HG02798 (cell line): ENCODE data around the gene GUK1.

ENCODE experiments used
- ATAC-seq: cut with Tn5 transposase; IDR thresholded peaks from one replicate; pipeline ENCODE4 v1.9.1; 2021; ENCODE audit warnings: mild to moderate bottlenecking; ENCODE audit not compliant: unreplicated experiment, poor library complexity

The GUK1 gene

GRCh38 chr1:228123505-228123904 lies 16.6 kb upstream of the GUK1 start:
- no peak for ATAC-seq

DNA sequence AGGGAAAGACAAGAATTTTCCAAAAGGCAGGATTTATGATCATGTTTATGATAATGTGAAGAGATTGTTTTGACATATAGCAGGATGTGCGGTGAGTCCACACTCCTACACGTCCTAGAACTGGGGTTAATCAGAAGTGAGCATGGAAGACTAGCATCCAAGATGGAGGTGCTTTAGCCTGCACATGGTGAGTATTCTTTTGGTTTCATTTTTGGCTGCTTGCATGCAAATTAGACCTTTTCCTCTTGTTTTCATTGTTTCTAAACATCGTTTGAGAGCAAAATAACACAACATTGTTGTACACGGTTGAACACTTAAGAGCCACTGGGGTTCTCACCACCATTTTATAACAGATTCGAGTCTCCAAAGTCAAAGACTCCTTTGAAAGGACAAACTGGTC lies 14.9 kb upstream of the GUK1 start:
- no peak for ATAC-seq

DNA sequence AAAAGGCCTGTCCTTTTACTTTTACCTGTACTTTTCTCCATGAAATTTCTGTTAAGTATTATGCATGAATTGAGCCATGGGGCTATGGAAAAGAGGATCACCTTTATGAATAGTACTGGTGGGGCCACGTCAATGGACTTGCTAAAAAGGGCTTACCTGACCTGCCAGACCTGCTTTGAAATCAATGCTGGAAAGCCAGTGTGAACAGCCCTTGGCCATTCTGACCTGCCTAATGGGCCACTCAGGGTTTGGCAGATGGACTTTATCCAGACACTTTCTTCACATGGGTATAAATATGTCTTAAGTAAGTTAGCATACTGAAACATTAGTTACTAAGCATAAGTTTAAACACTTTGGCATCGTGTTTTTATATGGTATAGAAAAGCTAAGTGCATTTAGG lies 8.3 kb upstream of the GUK1 start:
- no peak for ATAC-seq

DNA sequence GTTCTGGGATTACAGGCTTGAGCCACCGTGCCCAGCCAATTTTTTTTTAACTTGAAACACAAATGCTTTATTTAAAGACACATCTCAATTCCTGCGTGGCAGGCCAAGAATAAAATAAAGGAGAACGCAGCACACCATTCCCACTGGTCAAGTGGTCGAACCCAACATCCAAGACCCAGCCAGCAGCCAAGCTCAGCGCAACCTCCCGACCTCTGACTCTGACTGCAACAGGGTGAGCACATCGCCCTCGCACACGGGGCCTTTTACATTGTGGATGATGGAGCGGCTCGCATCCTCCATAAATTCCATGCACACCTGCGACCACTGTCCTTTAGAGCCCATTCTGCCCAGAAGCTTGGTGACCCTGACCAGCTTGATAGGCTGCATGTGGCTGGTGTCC lies 5.5 kb upstream of the GUK1 start:
- ATAC-seq = no peak

DNA sequence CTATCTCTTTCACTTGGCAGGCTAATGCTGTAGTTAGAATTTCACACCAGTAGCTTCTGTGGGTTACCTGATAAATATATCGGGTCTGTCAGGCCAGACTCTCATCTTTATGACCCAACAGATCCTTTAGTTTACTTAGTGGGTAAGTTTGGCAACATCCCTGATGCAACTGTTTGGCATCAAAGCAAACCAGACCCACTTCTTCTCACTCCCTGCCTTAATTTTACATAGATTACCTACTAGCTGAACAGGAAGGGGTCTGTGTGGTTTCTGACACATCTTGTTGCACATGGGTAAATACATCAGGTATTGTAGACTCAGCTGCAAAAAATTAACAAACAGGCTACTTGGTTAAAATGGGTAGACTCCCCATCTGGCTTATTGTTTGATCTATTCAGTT lies 3.2 kb upstream of the GUK1 start:
- no peak for ATAC-seq

DNA sequence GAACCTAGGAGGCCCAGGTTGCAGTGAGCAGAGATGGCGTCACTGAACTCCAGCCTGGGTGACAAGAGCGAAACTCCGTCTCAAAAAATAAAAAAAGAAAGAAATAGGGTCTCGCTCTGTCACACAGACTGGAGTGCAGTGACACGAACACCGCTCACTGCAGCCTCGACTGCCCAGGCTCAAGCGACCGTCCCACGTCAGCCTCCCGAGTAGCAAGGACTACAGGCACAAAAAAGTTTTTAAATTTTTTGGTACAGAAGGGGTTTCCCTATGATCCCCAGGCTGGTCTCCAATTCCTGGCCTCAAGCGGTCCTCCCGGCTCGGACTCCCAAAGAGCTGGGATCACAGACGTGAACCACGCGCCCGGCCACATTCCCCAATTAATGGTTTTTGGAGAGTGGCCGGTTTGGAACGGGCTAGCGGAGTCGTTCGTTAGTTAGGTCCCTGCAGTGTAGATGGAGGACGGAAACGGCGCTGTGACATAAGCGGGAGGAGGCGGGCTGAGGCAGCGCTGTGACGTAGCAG lies 611 bp upstream of the GUK1 start:
- no peak for ATAC-seq

- no peak for ATAC-seq
Observed at GRCh38 chr1:228140724-228141225, 696 bp downstream of the GUK1 start.

DNA sequence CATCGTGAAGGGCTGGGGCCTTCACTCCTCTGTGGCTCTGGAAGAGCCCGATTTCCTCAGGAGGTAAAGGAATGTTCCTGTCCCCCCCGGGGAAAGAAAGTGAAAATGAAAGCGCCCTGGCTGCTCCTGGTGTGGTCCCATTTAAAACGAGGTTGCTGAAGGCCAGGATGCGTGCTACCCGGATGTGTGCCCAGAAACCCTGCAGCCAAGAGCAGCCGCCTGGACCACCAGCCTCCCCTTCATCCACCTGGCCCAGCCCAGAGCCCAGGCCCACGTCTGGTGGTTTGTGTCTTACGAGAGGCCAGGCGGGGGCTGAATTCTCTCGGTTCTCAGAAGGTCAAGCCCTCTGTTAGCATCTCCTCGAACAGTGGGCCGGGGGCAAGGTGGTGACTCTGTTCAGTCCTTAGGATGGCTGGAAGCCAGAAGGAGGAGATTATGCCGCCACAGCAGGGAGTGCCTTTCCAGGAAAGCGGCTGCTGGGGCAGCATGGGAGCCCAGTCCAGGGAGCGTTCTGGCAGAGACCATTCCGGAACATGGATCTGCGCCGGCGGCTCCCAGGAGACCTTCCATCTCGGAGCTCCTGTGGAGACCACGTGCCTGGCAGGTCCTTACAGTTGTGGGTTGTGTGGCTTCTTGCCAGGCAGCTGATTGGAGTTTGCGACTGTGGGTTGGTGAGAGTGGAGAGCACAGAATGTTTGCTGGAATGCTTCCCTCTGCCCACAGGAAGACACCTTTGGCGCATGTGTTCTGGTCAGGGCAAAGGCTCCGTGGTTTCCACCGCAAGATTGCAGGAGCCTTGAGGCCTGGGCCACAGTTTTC lies 1.4 kb downstream of the GUK1 start:
- no peak for ATAC-seq

DNA sequence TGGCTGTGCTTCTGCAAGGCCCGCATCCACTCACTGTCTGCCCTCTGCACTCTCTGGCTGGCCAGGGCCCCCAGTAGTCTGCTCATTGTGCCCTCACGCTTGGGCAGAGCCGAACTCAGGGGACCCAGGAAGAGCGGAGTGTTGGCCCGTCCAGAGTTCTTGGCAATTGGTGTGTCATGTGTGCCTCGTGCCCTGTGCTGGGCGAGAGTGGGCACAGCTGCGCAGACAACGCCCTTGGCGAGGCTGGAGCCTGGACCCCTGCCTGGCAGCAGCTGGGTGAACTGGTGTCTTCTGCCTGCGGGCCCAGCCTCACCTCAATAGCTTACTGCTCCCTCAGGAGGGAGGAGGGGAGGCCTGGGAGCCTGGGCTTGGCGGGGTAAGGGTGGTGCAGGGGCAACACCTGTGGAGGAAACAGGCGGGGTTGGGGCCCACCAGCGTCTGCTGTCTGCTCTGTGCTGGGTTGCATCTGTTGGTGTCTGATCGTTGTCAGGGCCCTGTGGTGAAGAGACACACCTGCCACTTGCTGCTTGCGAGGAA lies 2.1 kb downstream of the GUK1 start:
- ATAC-seq = no peak

- ATAC-seq = no peak
Observed at GRCh38 chr1:228142701-228143136, 2.6 kb downstream of the GUK1 start.

DNA sequence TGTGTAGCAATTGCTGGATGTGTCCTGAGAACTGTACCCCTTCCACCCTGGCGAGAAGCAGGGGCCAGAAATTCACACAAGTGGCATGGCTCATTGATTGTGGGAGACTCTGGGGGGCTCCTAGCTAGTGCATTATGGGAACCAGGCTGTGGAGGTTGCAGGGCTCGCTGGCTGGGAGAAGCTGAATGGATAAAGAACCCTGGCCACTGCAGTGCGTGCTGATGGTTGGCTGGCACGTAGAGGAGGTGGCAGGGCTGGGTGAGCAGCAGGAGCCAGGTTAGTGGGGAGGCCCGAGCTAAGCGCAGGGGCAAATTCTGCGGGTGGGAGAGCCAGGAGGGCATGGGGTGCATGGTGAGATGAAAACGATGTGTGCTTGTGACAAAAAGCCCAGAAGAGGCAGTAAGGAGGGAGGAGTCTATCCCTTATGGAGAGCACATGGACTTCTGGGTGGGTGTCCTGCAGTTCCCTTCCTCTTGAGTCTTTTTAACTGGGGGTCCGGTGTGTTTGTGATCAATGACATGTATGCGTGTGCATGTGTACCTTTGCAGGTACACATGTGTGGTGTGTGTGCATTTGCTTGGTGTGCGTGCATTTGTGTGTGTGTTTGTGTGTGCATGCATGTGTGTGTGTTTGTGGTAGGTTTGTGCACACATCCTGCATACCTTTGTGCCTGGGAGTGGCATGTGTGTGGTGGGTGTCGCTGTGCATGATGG lies 3.6 kb downstream of the GUK1 start:
- ATAC-seq = no peak

DNA sequence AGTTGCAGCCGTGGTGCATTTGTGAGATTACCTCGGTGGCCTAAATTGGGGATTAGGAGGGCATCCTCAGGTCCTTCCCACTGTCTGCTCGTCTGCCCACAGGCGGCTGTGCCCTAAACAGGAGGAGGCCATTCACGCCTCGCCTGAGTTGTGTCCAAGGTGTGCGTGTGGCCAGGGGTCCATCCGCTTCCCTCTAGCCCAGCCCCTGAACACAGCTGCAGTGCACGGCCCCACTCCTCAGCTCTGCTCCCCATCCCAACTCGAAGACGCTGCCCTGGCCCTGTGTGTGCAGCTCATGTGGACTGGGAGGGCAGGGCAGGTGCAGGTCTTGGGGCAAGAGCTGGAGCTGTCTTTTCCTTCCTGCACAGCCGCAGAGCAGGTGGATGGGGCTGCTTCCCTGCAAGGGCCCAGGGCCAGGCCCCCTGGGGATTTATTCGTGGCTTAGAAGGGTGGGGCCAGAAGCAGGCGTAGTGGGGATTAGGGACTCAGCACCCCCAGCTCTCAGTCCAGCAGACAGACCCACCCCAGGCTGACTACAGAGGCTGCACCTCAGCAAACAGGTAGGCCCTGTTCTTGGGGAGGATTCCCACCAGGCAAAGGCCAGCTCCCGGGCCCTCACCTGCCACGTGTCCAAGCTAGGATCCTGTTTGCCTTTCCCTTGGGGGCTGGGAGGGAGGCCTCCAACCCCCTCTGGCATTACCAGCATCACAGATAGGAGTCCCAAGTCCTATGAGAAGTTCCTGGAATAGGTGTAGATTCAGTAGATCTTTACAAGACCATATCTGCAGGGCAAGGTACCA lies 4.3 kb downstream of the GUK1 start:
- no peak for ATAC-seq

DNA sequence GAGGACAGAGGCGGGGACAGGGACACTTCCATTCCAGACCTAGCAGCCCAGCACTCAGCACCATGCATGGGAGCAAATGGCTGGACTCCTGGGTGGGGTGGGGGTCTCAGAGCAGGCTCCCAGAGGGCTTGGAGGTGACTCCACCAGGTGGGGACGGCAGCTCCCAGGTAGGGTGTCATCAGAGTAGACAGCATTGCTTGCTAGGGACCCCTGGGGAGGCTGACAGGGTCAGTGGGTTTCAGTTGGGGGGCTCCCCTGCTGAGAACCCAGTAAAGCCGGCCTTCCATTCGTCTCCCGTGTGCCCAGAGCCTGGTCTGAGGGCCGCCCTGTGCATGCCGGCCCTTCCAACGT lies 4.9 kb downstream of the GUK1 start:
- ATAC-seq = no peak

- no peak for ATAC-seq
Observed at GRCh38 chr1:228145463-228146416, 5.7 kb downstream of the GUK1 start.

DNA sequence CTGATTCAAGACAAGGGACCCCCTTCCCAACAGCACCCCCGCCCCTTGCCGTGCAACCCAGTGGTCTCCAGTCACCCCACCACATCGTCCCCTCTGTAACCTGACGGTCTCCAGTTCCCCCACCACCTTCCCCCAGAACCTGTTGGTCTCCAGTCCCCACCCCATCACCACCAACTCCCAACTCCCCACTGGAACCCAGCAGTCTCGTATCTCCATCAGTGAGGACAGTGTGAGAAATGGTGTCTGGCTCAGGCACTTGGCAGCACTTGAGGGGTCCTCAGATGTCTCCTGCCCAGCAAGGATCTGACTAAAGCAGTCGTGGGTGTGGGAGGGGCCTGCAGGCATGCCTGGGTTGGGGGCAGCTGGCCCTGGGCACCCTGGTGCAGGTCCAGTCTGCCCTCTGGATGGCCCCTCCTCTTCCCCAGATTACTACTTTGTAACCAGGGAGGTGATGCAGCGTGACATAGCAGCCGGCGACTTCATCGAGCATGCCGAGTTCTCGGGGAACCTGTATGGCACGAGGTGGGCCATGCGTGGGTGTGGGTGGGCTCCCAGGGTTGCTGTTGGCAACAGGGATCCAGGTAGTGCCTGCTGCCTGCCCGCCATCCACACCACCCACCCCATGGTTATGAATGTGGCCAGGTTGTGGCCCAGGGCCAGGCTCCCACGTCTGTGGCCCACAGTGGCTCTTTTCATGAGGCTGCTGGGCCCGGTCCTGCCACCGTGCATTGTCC lies 6.5 kb downstream of the GUK1 start:
- ATAC-seq = no peak

DNA sequence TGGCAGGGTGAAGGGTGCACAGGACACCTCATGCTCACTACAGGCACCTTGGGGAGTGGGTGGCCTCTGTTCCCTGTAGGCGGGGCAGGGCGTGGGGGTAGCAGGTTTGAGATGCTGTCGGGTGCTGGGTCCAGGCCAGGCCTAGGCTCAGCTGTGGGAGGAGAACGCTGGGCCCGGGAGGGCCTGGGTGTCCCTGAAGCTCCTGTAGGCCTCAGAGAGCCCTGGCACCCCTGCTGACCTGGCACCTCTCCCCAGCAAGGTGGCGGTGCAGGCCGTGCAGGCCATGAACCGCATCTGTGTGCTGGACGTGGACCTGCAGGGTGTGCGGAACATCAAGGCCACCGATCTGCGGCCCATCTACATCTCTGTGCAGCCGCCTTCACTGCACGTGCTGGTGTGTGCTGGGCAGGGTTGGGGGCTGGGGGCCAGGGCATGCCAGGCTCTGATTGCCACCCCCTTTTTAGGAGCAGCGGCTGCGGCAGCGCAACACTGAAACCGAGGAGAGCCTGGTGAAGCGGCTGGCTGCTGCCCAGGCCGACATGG lies 7.1 kb downstream of the GUK1 start:
- no peak for ATAC-seq

- ATAC-seq = no peak
Observed at GRCh38 chr1:228147768-228148167, 7.7 kb downstream of the GUK1 start.

DNA sequence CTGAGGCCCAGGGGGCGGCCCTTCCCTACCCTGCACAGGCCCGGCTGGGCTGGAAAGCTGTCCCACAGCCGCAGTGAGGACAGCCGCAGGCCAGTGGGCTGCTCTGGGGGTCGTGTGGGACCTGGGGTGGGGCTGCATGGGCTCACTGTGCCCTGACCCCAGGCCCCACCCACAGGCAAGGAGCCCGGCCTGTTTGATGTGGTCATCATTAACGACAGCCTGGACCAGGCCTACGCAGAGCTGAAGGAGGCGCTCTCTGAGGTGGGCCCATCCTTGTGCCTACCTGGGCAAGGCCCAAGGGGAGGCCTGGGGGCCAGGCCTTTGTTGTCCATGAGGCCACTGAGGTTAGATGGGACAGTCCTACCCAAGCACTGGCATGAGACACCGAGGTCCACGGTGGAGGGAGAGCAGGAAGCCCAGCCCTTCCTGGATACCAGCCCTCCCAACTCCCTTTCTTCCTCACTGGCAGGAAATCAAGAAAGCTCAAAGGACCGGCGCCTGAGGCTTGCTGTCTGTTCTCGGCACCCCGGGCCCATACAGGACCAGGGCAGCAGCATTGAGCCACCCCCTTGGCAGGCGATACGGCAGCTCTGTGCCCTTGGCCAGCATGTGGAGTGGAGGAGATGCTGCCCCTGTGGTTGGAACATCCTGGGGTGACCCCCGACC lies 8.2 kb downstream of the GUK1 start:
- ATAC-seq = no peak
